PC-3 (cell line): ENCODE measurements around the gene POLDIP2.

Source experiments
- CTCF ChIP-seq: fragments of 300-600 bp; sonication (generic); conservative IDR thresholded peaks from 2 replicates; pipeline ENCODE4 v1.5.1; 2017; ENCODE audit warnings: antibody characterized with exemption, low read depth, mild to moderate bottlenecking, low read length
- EZH2phosphoT487 ChIP-seq: fragments of 300-600 bp; sonication (generic); IDR thresholded peaks from 2 replicates; pipeline ENCODE4 v1.6.1; 2018; ENCODE audit warnings: mild to moderate bottlenecking, antibody characterized with exemption, low read length, borderline replicate concordance

- TF ChIP-seq CTCF (no peak), EZH2phosphoT487 (no peak)
These were observed 6.7 kb upstream of the POLDIP2 start for GRCh38 chr17:28363776-28364650.
